Epithelial cell of esophagus (primary cell): ENCODE measurements around the gene ANKS1B.

Experiments
- DNase-seq: peaks from one replicate; pipeline ENCODE4 v3.0.0; 2010; ENCODE audit warnings: low read depth
- H3K4me3 ChIP-seq: 2 replicates; pipeline ENCODE4 v1.5.1; 2011; ENCODE audit warnings: mild to moderate bottlenecking, low read length, control low read depth
- CTCF ChIP-seq: IDR thresholded peaks from 2 replicates; pipeline ENCODE4 v1.5.1; 2011; ENCODE audit warnings: low read depth, mild to moderate bottlenecking, low read length, control low read depth, inconsistent platforms; ENCODE audit not compliant: insufficient read depth; ENCODE audit errors: missing control alignments

Gene ANKS1B

GRCh38 chr12:99914206-99914605 lies 70.5 kb downstream of the ANKS1B start:
- no peak overlapping the region for H3K4me3 ChIP-seq
- DNase-seq = no peak
- TF ChIP-seq CTCF = no peak

- no peak for DNase-seq
- TF ChIP-seq CTCF = no peak
- H3K4me3 ChIP-seq = no peak overlapping the region
These were observed 72.8 kb downstream of the ANKS1B start for GRCh38 chr12:99911967-99912366.

- TF ChIP-seq CTCF = no peak
- H3K4me3 ChIP-seq = no peak overlapping the region
- peak; percentile 22 for DNase-seq
These were observed 73.7 kb downstream of the ANKS1B start for GRCh38 chr12:99911081-99911480.

GRCh38 chr12:99910342-99910741 lies 74.4 kb downstream of the ANKS1B start:
- no peak for DNase-seq
- H3K4me3 ChIP-seq = no peak overlapping the region
- no peak for TF ChIP-seq CTCF

GRCh38 chr12:99906786-99907579 lies 77.8 kb downstream of the ANKS1B start:
- TF ChIP-seq CTCF = no peak
- DNase-seq = no peak
- no peak overlapping the region for H3K4me3 ChIP-seq

GRCh38 chr12:99901181-99901580 lies 83.6 kb downstream of the ANKS1B start:
- no peak overlapping the region for H3K4me3 ChIP-seq
- DNase-seq = no peak
- no peak for TF ChIP-seq CTCF

GRCh38 chr12:99898645-99899044 lies 86.1 kb downstream of the ANKS1B start:
- no peak overlapping the region for H3K4me3 ChIP-seq
- DNase-seq = no peak
- TF ChIP-seq CTCF = no peak
